K562 (cell line): Measurements from ENCODE around the gene ZNF652. TPM values are rescaled to one million over a fixed set of nuclear protein-coding genes. Genes with fewer than 3 reads are reported as not detected.

ENCODE experiments used
- ATAC-seq: fragments of 200-7000 bp; cut with Tn5 transposase; 3 replicates; pipeline ENCODE4 v1.9.1; 2020; ENCODE audit warnings: moderate library complexity
- BruUV-seq: library from RNA; stranded (reverse); fragments of 400-500 nt; replicated peaks from 2 replicates; lab custom pipeline; 2021; lab: Mats Ljungman, UMichigan
- CTCF ChIA-PET: fragments of 300-600 bp; formaldehyde crosslinking; extraction: SDS; loops from one replicate; lab custom pipeline; 2021; ENCODE audit warnings: low intra/inter-chr PET ratio; lab: Yijun Ruan, JAX
- POLR2A ChIA-PET: fragments of 300-600, 350-650 bp; sonication (Branson Sonifier 250); formaldehyde crosslinking; extraction: SDS; loops from one replicate; lab custom pipeline; 2021; ENCODE audit warnings: antibody characterized with exemption, inconsistent platforms; lab: Yijun Ruan, JAX
- DNase-seq, 4 experiments: peaks; one replicate each; pipeline versions ENCODE4 v3.0.0 to v3.0.0-alpha.2; 2011 to 2018; ENCODE audit warnings: low spot score in 3 of 4, mixed read lengths in 3 of 4; ENCODE audit errors: extremely low read depth in 1 of 4
- FAIRE-seq: peaks from 2 replicates; lab custom pipeline; 2011; peaks lifted over from hg19 to GRCh38; lab: Jason Lieb, UNC
- H2AFZ ChIP-seq: 2 replicates; pipeline ENCODE4 v1.6.0; 2011; ENCODE audit warnings: low read depth, low read length, control low read depth, inconsistent platforms
- H3K27ac ChIP-seq: fragments of 200-600 bp; 3 replicates; pipeline ENCODE4 v1.8.0; 2011; ENCODE audit warnings: low read depth, mild to moderate bottlenecking, control low read depth, inconsistent platforms, low read length, moderate library complexity, mixed read lengths; ENCODE audit errors: extremely low read depth
- H3K27me3 ChIP-seq, 2 experiments: fragments of 300-600 bp in 1 of 2; 2 replicates in 1 of 2; 3 replicates in 1 of 2; pipeline versions ENCODE4 v1.6.0 to v1.8.0; 2011; ENCODE audit warnings: inconsistent platforms in 2 of 2, low read length in 2 of 2, mild to moderate bottlenecking in 1 of 2, mixed read lengths in 1 of 2, moderate library complexity in 1 of 2; ENCODE audit not compliant: control insufficient read depth in 2 of 2, insufficient read depth in 2 of 2
- H3K36me3 ChIP-seq: fragments of 300-600 bp; 3 replicates; pipeline ENCODE4 v1.8.0; 2011; ENCODE audit warnings: mild to moderate bottlenecking, low read length, inconsistent platforms; ENCODE audit not compliant: control insufficient read depth, insufficient read depth
- H3K4me1 ChIP-seq, 2 experiments: fragments of 200-600 bp in 1 of 2; replicated peaks in 1 of 2; 2 replicates in 1 of 2; 3 replicates in 1 of 2; pipeline versions ENCODE4 v1.5.1 to v1.8.0; 2011; ENCODE audit warnings: inconsistent platforms in 2 of 2, low read length in 2 of 2, mild to moderate bottlenecking in 1 of 2, mixed read lengths in 1 of 2, moderate library complexity in 1 of 2; ENCODE audit not compliant: control insufficient read depth in 2 of 2, insufficient read depth in 2 of 2
- H3K4me2 ChIP-seq: 2 replicates; pipeline ENCODE4 v1.6.1; 2011; ENCODE audit warnings: low read length, control low read depth, inconsistent platforms, mixed read lengths; ENCODE audit not compliant: insufficient read depth
- H3K4me3 ChIP-seq: fragments of 200-600 bp; sonication (generic), shearing (Covaris generic); 2 replicates; pipeline ENCODE4 v1.5.1; 2016; ENCODE audit warnings: control low read depth, inconsistent platforms
- H3K79me2 ChIP-seq: fragments of 200-600 bp; 3 replicates; pipeline ENCODE4 v1.8.0; 2011; ENCODE audit warnings: low read length, inconsistent platforms; ENCODE audit not compliant: control insufficient read depth, insufficient read depth
- H3K9ac ChIP-seq, 2 experiments: 2 replicates each; pipeline versions ENCODE4 v1.6.0 to v1.6.1; 2011; ENCODE audit warnings: low read depth in 2 of 2, low read length in 2 of 2, control low read depth in 1 of 2, inconsistent platforms in 1 of 2, mild to moderate bottlenecking in 1 of 2, mixed read lengths in 1 of 2; ENCODE audit not compliant: insufficient read depth in 1 of 2
- H3K9me1 ChIP-seq: one replicate; pipeline ENCODE4 v1.6.0; 2011; ENCODE audit warnings: inconsistent platforms, mild to moderate bottlenecking, low read length, moderate library complexity; ENCODE audit not compliant: control insufficient read depth, insufficient read depth
- H3K9me3 ChIP-seq: replicated peaks from 2 replicates; pipeline ENCODE4 v1.5.1; 2011; ENCODE audit warnings: low read depth, low read length, inconsistent platforms; ENCODE audit not compliant: control insufficient read depth, insufficient read depth
- H4K20me1 ChIP-seq: replicated peaks from 2 replicates; pipeline ENCODE4 v1.6.1; 2011; ENCODE audit warnings: low read length, inconsistent platforms, mixed read lengths; ENCODE audit not compliant: control insufficient read depth, insufficient read depth
- ARID3A ChIP-seq: IDR thresholded peaks from 2 replicates; pipeline ENCODE4 v1.6.1; 2012; ENCODE audit warnings: low read depth, low read length, improper control_type of control experiment, borderline replicate concordance
- ATF7 ChIP-seq: fragments of 450-650 bp; IDR thresholded peaks from 2 replicates; pipeline ENCODE4 v1.7.1; 2014; ENCODE audit warnings: mild to moderate bottlenecking, moderate library complexity
- MEIS2 ChIP-seq: fragments of 450-650 bp; IDR thresholded peaks from 2 replicates; pipeline ENCODE4 v1.6.1; 2014; ENCODE audit warnings: mild to moderate bottlenecking; ENCODE audit not compliant: partially characterized antibody
- SPI1 ChIP-seq: IDR thresholded peaks from 2 replicates; pipeline ENCODE4 v1.6.1; 2011; ENCODE audit warnings: low read depth, low read length, control low read depth, borderline replicate concordance
- ZNF408 ChIP-seq: fragments of 250-450 bp; sonication (Bioruptor Pico); IDR thresholded peaks from 2 replicates; pipeline ENCODE4 v1.4.0; 2020; ENCODE audit warnings: low read depth, mild to moderate bottlenecking, moderate library complexity
- WGBS: fragments of 100-300 bp; shearing (Covaris generic); methylation state at CpG from one replicate; pipeline ENCODE4 v1.1.6; 2016; ENCODE audit warnings: low coverage, mixed read lengths; ENCODE audit not compliant: insufficient coverage; ENCODE audit errors: missing lambda C conversion rate; 5-methylcytosine and 5-hydroxymethylcytosine counted together
- in situ Hi-C: fragments of 300-500 bp; cut with MboI; formaldehyde crosslinking; loops from 4 replicates; pipeline ENCODE4 v1.15.0; 2018; ENCODE audit warnings: inconsistent platforms, mixed read lengths
- intact Hi-C: fragments of 100-400 bp; cut with micrococcal nuclease; formaldehyde crosslinking; loops from 2 replicates; pipeline ENCODE4 v1.14.2; 2022
- polyA plus RNA-seq, 8 experiments: library from polyadenylated mRNA; depleted of rRNA in 4 of 8; stranded (reverse) in 5 of 8; unstranded in 3 of 8; fragments of >200 nt; fragmentation: Nextera tagmentation in 2 of 8; fragmentation: Illumina TruSeq in 1 of 8; extraction: Ambion mirVana in 2 of 8; extraction: Trizol in 1 of 8; gene quantifications; 2 replicates each; pipeline versions ENCODE4 v1.2.1 to v1.2.3, GENCODE V29; 2011 to 2014; ENCODE audit warnings: inconsistent platforms in 1 of 8, missing spikeins in 1 of 8
- total RNA-seq, 7 experiments: library from RNA; depleted of rRNA in 6 of 7; stranded (reverse); fragments of >200 nt in 6 of 7; fragmentation: Illumina TruSeq in 2 of 7; extraction: Trizol in 2 of 7; gene quantifications; 2 replicates each; pipeline versions ENCODE4 v1.2.1 to v1.2.3, GENCODE V29; 2011 to 2021; ENCODE audit warnings: low replicate concordance in 1 of 7

The ZNF652 gene
- total and polyA plus RNA-seq, 9 of the 15 experiments (the other 6 are each of a cell fraction or from before 2014, with no cell fraction given): 5.1 to 15.5 (median 7.8) TPM

- H3K4me1 ChIP-seq: peaks cover 7 to 22% of the 10 kb centered on the region in 2 experiments; a peak in 4 of 5 replicates
- no peak for DNase-seq
- peaks cover 3% of the 10 kb centered on the region for H3K9me1 ChIP-seq
- peaks cover 14% of the 10 kb centered on the region for H3K79me2 ChIP-seq
- no peak for FAIRE-seq
- no peaks in the 10 kb centered on the region for H3K9me3 ChIP-seq
- no peaks in the 10 kb centered on the region for H4K20me1 ChIP-seq
- CTCF ChIA-PET: no interaction called here
- ATAC-seq: no peak
- H3K27me3 ChIP-seq: no peaks in the 10 kb centered on the region
- 31% methylated on average over 3 of the region's 3 CpGs for WGBS
- no TSS peak for BruUV-seq
- no peaks in the 10 kb centered on the region for H3K36me3 ChIP-seq
- no peak overlapping the region for H3K4me3 ChIP-seq
- no peak overlapping the region for H2AFZ ChIP-seq
- intact Hi-C loops: no loop called here
- H3K9ac ChIP-seq: no peak overlapping the region
- H3K27ac ChIP-seq: no peak overlapping the region; the same call in 2 of the 3 replicates
- TF ChIP-seq ZNF408 (no peak), ARID3A (no peak), MEIS2 (no peak), ATF7 (no peak), SPI1 (peak; percentile 41; the same call in 1 of the 2 replicates)
- TF ChIP-seq, all 486 proteins: peak for 1
- in situ Hi-C loops: no loop called here
- POLR2A ChIA-PET: interaction anchor here (1.2 to 3.1 kb wide), 2 partner anchors 15 to 18 kb away, joined by 4 to 12 read pairs; no protein-coding TSS in a partner anchor
- H3K4me2 ChIP-seq: no peak overlapping the region
These were observed 18.8 kb downstream of the ZNF652 start for GRCh38 chr17:49343273-49343672.
